Psoas muscle (tissue), 8 donors: ENCODE measurements around the gene TRIM37. TPM values are rescaled to one million over a fixed set of nuclear protein-coding genes. Genes with fewer than 3 reads are reported as not detected.

Source experiments
- ATAC-seq, 4 donors: fragments of 200-7000 bp; cut with Tn5 transposase; one replicate each; pipeline ENCODE4 v1.9.1; 2020; ENCODE audit warnings: moderate library complexity in 3 of 4, mild to moderate bottlenecking in 2 of 4
- DNase-seq, 2 donors: peaks; one replicate each; pipeline ENCODE4 v3.0.0-alpha.2; 2020
- H3K27ac ChIP-seq: fragments of 200-600 bp; one replicate; pipeline ENCODE4 v1.8.0; 2022
- H3K27me3 ChIP-seq, 3 donors: fragments of 200-600 bp in 1 of 3; one replicate each; pipeline versions ENCODE4 v1.6.1 to v1.8.0; 2013 to 2022; ENCODE audit warnings: low read length in 2 of 3, mild to moderate bottlenecking in 2 of 3, moderate library complexity in 1 of 3; ENCODE audit not compliant: insufficient read depth in 3 of 3
- H3K36me3 ChIP-seq, 2 donors: fragments of 200-600 bp in 1 of 2; one replicate each; pipeline versions ENCODE4 v1.6.1 to v1.8.0; 2013 to 2022; ENCODE audit warnings: low read depth in 1 of 2, mild to moderate bottlenecking in 1 of 2, moderate library complexity in 1 of 2; ENCODE audit not compliant: insufficient read depth in 1 of 2
- H3K4me1 ChIP-seq: fragments of 200-600 bp; one replicate; pipeline ENCODE4 v1.8.0; 2022
- H3K4me3 ChIP-seq: fragments of 200-600 bp; one replicate; pipeline ENCODE4 v1.8.0; 2022; ENCODE audit warnings: mild to moderate bottlenecking
- H3K9me3 ChIP-seq: fragments of 200-600 bp; one replicate; pipeline ENCODE4 v1.8.0; 2022
- WGBS, 3 donors: extraction: QIAGEN DNeasy Blood & Tissue Kit; methylation state at CpG; one replicate each; pipeline versions ENCODE4 v1.1.6 to v1.1.7; 2013; 5-methylcytosine and 5-hydroxymethylcytosine counted together
- intact Hi-C, 2 donors: fragments of 100-400 bp; cut with DNase I; formaldehyde crosslinking; loops; one replicate each; pipeline versions ENCODE4 v1.11.0 to v1.14.2; 2022
- polyA plus RNA-seq, 3 donors: library from polyadenylated mRNA; stranded (reverse); fragments of 200-250 nt; gene quantifications; one replicate each; pipeline ENCODE4 v1.2.3, GENCODE V29; 2013
- total RNA-seq, 4 donors: library from RNA; stranded (reverse); fragmentation: NEBNext Ultra II Directional in 2 of 4; extraction: Animal tissue kit (Norgen Biotek cat#: 25700) in 2 of 4; gene quantifications; one replicate each; pipeline versions ENCODE4 v1.2.1 to v1.2.4, GENCODE V29; 2021 to 2023
- TF ChIP-seq, protein P1 (sequence below): fragments of 200-600 bp; IDR thresholded peaks from one replicate; pipeline ENCODE4 v1.8.0; 2022; ENCODE audit warnings: antibody characterized with exemption
- donor health status: healthy with polysubstance abuse.
- donor health status: DM: no; HTN: no; CAD: no; lungs with moderate emphysema.
- donor health status: Bipolar disorder and iron deficiency.
- donor health status: healthy.
- donor health status: DM: yes; HTN: yes; CAD: no.
- donor health status: DM: no; HTN: no; CAD: no.
- donor health status: DM: no; HTN: no; CAD: no.
- donor health status: DM: yes; HTN: yes; CAD: no.

TRIM37 gene
- total and polyA plus RNA-seq, 7 donors = 6.8 to 17.6 (median 14.2) TPM

DNA sequence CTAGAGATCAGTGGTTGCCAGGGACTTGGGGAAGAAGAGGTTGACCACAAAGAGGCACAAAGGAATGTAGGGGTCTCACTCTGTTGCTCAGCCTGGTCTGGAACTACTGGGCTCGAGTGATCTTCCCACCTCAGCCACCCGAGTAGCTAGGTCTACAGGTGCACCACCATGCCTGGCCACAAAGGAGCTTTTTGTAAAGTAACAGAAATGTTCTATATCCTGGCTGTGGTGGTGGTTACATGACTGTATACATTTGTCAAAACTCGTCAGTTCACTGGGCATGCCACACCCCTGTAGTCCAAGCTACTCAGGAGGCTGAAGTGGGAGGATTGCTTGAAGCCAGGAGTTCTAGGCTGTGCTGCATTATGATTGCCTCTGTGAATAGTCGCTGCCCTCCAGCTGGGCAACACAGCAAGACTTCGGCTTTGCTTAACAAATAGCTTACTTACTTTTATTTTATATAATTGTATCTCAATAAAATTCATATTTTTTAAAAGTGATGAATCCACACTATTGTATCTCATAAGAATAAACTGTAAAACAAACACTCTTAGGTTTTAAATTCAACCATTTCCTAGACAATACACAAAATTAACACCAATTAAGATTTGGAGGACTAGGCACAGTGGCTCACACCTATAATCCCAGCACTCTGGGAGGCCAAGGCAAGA, 43.3 kb upstream of the TRIM37 start:
- WGBS, 3 donors = 95 to 97% (median 95%) methylated on average over 5 of the region's 5 CpGs

DNA sequence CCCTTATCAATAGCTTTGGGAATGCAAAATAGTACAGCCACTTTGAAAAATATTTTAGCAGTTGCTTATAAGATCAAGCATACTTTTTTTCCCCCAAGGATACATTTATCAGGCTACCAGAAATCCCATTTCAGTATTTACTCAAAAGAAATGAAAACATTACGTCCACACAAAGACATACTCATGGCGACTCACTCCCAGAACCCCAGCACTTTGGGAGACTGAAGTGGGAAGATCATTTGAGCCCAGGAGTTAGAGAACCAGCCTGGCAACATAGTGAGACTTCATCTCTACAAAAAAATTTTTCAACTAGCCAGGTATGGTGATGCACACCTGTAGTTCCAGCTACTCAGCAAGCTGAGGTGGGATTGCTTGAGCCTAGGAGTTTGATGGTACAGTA, 42.4 kb upstream of the TRIM37 start:
- Histone ChIP-seq H3K27ac (no peak overlapping the region), H3K4me1 (peaks cover 12% of the 10 kb centered on the region), H3K9me3 (no peaks in the 10 kb centered on the region), H3K36me3 (no peaks in the 10 kb centered on the region), H3K27me3 (no peaks in the 10 kb centered on the region), H3K4me3 (no peak overlapping the region)
- intact Hi-C loops = no loop called here
- TF ChIP-seq, protein P1, sequence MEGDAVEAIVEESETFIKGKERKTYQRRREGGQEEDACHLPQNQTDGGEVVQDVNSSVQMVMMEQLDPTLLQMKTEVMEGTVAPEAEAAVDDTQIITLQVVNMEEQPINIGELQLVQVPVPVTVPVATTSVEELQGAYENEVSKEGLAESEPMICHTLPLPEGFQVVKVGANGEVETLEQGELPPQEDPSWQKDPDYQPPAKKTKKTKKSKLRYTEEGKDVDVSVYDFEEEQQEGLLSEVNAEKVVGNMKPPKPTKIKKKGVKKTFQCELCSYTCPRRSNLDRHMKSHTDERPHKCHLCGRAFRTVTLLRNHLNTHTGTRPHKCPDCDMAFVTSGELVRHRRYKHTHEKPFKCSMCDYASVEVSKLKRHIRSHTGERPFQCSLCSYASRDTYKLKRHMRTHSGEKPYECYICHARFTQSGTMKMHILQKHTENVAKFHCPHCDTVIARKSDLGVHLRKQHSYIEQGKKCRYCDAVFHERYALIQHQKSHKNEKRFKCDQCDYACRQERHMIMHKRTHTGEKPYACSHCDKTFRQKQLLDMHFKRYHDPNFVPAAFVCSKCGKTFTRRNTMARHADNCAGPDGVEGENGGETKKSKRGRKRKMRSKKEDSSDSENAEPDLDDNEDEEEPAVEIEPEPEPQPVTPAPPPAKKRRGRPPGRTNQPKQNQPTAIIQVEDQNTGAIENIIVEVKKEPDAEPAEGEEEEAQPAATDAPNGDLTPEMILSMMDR = no peak
- 91 to 95% (median 95%) methylated on average over 2 of the region's 2 CpGs for WGBS, 3 donors
- DNase-seq (no peak), ATAC-seq (no peak)

More for the DNA sequence above, 43.3 kb upstream of the TRIM37 start:
- DNase-seq (no peak), ATAC-seq (no peak)
- Histone ChIP-seq H3K4me3 (no peak overlapping the region), H3K4me1 (peaks cover 12% of the 10 kb centered on the region), H3K36me3 (no peaks in the 10 kb centered on the region), H3K27me3 (no peaks in the 10 kb centered on the region), H3K9me3 (no peaks in the 10 kb centered on the region), H3K27ac (no peak overlapping the region)
- TF ChIP-seq, protein P1 = no peak
- intact Hi-C loops = loop anchor here in 1 of 2 donors (5.0 kb wide), 1 partner anchor 43 kb away; the partner anchor contains the start of gene TRIM37

DNA sequence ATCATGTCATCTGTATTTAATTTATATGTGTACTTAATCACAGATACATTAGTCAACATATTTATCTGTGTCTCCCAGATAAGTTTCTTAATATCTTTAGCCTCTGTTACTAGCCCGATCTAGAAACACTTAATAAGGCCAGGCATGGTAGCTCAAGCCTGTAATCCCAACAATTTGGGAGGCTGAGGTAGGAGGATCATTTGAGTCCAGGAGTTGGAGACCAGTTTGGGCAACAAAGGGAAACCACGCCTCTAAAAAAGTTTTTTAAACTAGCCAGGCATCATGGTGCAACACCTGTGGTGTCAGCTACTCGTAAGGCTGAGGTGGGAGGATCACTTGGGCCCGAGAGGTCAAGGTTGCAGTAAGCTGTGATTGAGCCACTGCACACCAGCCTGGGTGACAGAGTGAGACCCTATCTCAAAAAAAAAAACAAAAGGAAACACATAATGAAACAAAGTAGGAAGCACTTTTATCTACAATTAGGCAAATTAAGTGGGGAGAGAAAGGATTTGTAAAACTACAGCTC, 39.0 kb upstream of the TRIM37 start:
- WGBS, 3 donors = 96 to 99% (median 97%) methylated on average over 4 of the region's 4 CpGs
- TF ChIP-seq, protein P1 = no peak
- Histone ChIP-seq H3K9me3 (no peaks in the 10 kb centered on the region), H3K36me3 (no peaks in the 10 kb centered on the region), H3K27me3 (no peaks in the 10 kb centered on the region), H3K27ac (no peak overlapping the region), H3K4me1 (no peaks in the 10 kb centered on the region), H3K4me3 (no peak overlapping the region)
- intact Hi-C loops = no loop called here
- DNase-seq (no peak), ATAC-seq (no peak)

GRCh38 chr17:59141860-59142259, 35.2 kb upstream of the TRIM37 start:
- Histone ChIP-seq H3K4me3 (no peak overlapping the region), H3K4me1 (no peaks in the 10 kb centered on the region), H3K27ac (no peak overlapping the region), H3K27me3 (no peaks in the 10 kb centered on the region), H3K9me3 (no peaks in the 10 kb centered on the region), H3K36me3 (no peaks in the 10 kb centered on the region)
- no peak for DNase-seq
- TF ChIP-seq, protein P1 = no peak
- WGBS, 3 donors = 96 to 100% (median 96%) methylated on average over 1 of the region's 1 CpG
- ATAC-seq = no peak
- intact Hi-C loops = no loop called here
